Astrocyte (in vitro differentiated cells and primary cell): Measurements from ENCODE around the gene PPARG. TPM values are rescaled to one million over a fixed set of nuclear protein-coding genes. Genes with fewer than 3 reads are reported as not detected.
A peak's percentile ranks its signal among the peaks of the same experiment; 100 is the strongest.

Experiments
- DNase-seq: peaks from one replicate; pipeline ENCODE4 v3.0.0-alpha.2; 2010; ENCODE audit warnings: low read depth
- FAIRE-seq: peaks from 2 replicates; lab custom pipeline; 2011; peaks lifted over from hg19 to GRCh38; lab: Jason Lieb, UNC
- H2AFZ ChIP-seq: 2 replicates; pipeline ENCODE4 v1.6.0; 2012; ENCODE audit warnings: low read depth, low read length, inconsistent platforms
- H3K27ac ChIP-seq: 2 replicates; pipeline ENCODE4 v1.5.1; 2011; ENCODE audit warnings: low read depth, low read length, inconsistent platforms
- H3K27me3 ChIP-seq: 2 replicates; pipeline ENCODE4 v1.6.0; 2011; ENCODE audit warnings: low read length, inconsistent platforms; ENCODE audit not compliant: insufficient read depth
- H3K36me3 ChIP-seq: 2 replicates; pipeline ENCODE4 v1.5.1; 2011; ENCODE audit warnings: low read length, inconsistent platforms; ENCODE audit not compliant: insufficient read depth
- H3K4me1 ChIP-seq: 2 replicates; pipeline ENCODE4 v1.5.1; 2011; ENCODE audit warnings: low read length, inconsistent platforms; ENCODE audit not compliant: insufficient read depth
- H3K4me2 ChIP-seq: 2 replicates; pipeline ENCODE4 v1.6.0; 2012; ENCODE audit warnings: low read length, inconsistent platforms
- H3K4me3 ChIP-seq: 2 replicates; pipeline ENCODE4 v1.5.1; 2011; ENCODE audit warnings: low read depth, mild to moderate bottlenecking, low read length, inconsistent platforms; ENCODE audit not compliant: insufficient read depth
- H3K79me2 ChIP-seq: 2 replicates; pipeline ENCODE4 v1.6.0; 2012; ENCODE audit warnings: mild to moderate bottlenecking, low read length, inconsistent platforms; ENCODE audit not compliant: insufficient read depth
- H3K9ac ChIP-seq: 2 replicates; pipeline ENCODE4 v1.6.0; 2012; ENCODE audit warnings: mild to moderate bottlenecking, low read length, inconsistent platforms
- H3K9me3 ChIP-seq: 2 replicates; pipeline ENCODE4 v1.5.1; 2012; ENCODE audit warnings: low read depth, mild to moderate bottlenecking, low read length, inconsistent platforms; ENCODE audit not compliant: insufficient read depth
- H4K20me1 ChIP-seq: 2 replicates; pipeline ENCODE4 v1.6.0; 2012; ENCODE audit warnings: low read length, inconsistent platforms; ENCODE audit not compliant: insufficient read depth
- H3K27ac Mint-ChIP-seq: one replicate; pipeline ENCODE4 v1.8.0; 2021; ENCODE audit warnings: mild to moderate bottlenecking, mixed read lengths; ENCODE audit not compliant: unreplicated experiment
- H3K27me3 Mint-ChIP-seq: one replicate; pipeline ENCODE4 v1.8.0; 2021; ENCODE audit warnings: low read depth, mixed read lengths; ENCODE audit not compliant: unreplicated experiment
- H3K36me3 Mint-ChIP-seq: one replicate; pipeline ENCODE4 v1.8.0; 2021; ENCODE audit warnings: low read depth, mixed read lengths; ENCODE audit not compliant: unreplicated experiment
- H3K4me1 Mint-ChIP-seq: one replicate; pipeline ENCODE4 v1.8.0; 2021; ENCODE audit warnings: low read depth, mixed read lengths; ENCODE audit not compliant: unreplicated experiment
- H3K4me3 Mint-ChIP-seq: one replicate; pipeline ENCODE4 v1.8.0; 2021; ENCODE audit warnings: mild to moderate bottlenecking, moderate library complexity, mixed read lengths; ENCODE audit not compliant: unreplicated experiment
- H3K9me3 Mint-ChIP-seq: one replicate; pipeline ENCODE4 v1.8.0; 2021; ENCODE audit warnings: mild to moderate bottlenecking, mixed read lengths; ENCODE audit not compliant: unreplicated experiment
- EZH2 ChIP-seq: IDR thresholded peaks from 2 replicates; pipeline ENCODE4 v1.6.1; 2012; ENCODE audit warnings: mild to moderate bottlenecking, low read length, inconsistent platforms; ENCODE audit not compliant: insufficient read depth
- total RNA-seq: library from RNA; stranded (reverse); gene quantifications from 2 replicates; pipeline ENCODE4 v1.2.1, GENCODE V29; 2021
- TF ChIP-seq, protein P1 (sequence below): IDR thresholded peaks from 2 replicates; pipeline ENCODE4 v1.5.1; 2011; ENCODE audit warnings: low read depth, mild to moderate bottlenecking, inconsistent platforms, low read length, moderate library complexity; ENCODE audit not compliant: insufficient read depth

Gene PPARG
- total RNA-seq, 1 donor from 2014 or later, result 4.4 TPM

DNA sequence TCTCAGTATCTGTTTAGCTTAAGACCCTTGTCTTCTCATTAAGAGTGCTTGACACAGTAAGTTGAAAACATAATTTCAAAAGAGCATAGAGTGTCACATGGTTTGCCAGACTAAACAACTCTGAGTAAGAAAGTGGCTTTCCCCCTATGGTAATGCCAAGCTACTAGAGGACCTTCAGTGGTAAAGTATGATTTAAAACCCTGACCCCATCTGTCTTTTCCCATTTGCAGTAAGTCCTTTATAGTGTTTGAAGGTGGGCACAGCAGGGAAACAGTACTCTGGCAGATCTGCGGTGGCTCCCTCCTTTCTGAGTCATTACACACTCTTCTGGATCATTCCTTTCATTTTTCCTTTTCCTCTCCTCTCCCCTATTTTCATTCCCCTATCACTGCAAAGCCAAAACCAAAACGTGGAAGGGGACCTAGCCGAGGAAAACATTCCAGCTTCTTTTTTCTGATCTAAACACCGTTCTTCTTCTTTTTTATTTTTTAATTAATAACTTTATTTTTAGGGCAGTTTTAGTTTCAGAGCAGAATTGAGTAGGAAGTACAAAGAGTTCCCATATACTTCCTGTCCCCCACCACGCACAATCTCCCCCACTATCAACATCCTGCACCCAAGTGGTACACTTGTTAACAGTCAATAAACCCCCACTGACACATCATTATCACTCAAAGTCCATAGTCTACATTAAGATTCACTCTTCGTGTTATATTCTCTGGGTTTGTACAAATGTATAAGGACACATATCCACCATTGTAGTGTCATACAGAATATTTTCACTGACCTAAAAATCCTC, 74.7 kb downstream of the PPARG start:
- Mint-ChIP-seq H3K4me1 (peaks cover 5% of the 10 kb centered on the region), H3K9me3 (no peaks in the 10 kb centered on the region), H3K27me3 (no peaks in the 10 kb centered on the region), H3K27ac (no peak overlapping the region), H3K36me3 (no peaks in the 10 kb centered on the region), H3K4me3 (no peak overlapping the region)
- Histone ChIP-seq H3K36me3 (no peaks in the 10 kb centered on the region), H2AFZ (no peak overlapping the region), H3K79me2 (no peaks in the 10 kb centered on the region), H4K20me1 (no peaks in the 10 kb centered on the region), H3K27me3 (no peaks in the 10 kb centered on the region), H3K4me2 (peak overlapping the region; percentile 42), H3K4me3 (no peak overlapping the region), H3K4me1 (no peaks in the 10 kb centered on the region), H3K27ac (no peak overlapping the region), H3K9me3 (no peaks in the 10 kb centered on the region), H3K9ac (no peak overlapping the region)
- DNase-seq (peak; percentile 40), FAIRE-seq (no peak)
- TF ChIP-seq, protein P1, sequence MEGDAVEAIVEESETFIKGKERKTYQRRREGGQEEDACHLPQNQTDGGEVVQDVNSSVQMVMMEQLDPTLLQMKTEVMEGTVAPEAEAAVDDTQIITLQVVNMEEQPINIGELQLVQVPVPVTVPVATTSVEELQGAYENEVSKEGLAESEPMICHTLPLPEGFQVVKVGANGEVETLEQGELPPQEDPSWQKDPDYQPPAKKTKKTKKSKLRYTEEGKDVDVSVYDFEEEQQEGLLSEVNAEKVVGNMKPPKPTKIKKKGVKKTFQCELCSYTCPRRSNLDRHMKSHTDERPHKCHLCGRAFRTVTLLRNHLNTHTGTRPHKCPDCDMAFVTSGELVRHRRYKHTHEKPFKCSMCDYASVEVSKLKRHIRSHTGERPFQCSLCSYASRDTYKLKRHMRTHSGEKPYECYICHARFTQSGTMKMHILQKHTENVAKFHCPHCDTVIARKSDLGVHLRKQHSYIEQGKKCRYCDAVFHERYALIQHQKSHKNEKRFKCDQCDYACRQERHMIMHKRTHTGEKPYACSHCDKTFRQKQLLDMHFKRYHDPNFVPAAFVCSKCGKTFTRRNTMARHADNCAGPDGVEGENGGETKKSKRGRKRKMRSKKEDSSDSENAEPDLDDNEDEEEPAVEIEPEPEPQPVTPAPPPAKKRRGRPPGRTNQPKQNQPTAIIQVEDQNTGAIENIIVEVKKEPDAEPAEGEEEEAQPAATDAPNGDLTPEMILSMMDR, result no peak
- no peak for TF ChIP-seq EZH2

DNA sequence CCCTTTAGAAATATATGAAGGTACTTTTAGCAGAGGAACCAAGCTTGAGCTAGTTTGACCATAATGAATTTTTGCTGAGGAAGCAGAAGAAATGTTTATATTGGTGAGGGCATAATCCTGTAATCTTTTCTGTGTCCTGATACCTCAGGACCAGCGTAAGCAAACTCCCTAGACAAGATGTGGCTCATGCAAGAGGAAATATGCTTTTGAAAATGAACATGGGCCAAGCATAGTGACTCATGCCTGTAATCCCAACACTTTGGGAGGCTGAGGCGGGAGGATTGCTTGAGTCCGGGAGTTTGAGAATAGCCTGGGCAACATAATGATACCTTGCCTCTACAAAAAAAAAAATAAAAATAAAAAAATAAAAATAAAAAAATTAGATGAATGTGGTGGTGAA, 78.5 kb downstream of the PPARG start:
- no peaks in the 10 kb centered on the region for H3K9me3 ChIP-seq
- no peaks in the 10 kb centered on the region for H3K27me3 ChIP-seq
- H3K27ac ChIP-seq, result no peak overlapping the region
- no peak overlapping the region for H3K4me2 ChIP-seq
- no peak overlapping the region for H3K9ac ChIP-seq
- FAIRE-seq, result no peak
- Mint-ChIP-seq H3K36me3 (no peaks in the 10 kb centered on the region), H3K4me1 (peaks cover 7% of the 10 kb centered on the region), H3K27ac (no peak overlapping the region), H3K9me3 (no peaks in the 10 kb centered on the region), H3K27me3 (no peaks in the 10 kb centered on the region), H3K4me3 (no peak overlapping the region)
- no peaks in the 10 kb centered on the region for H4K20me1 ChIP-seq
- H2AFZ ChIP-seq, result no peak overlapping the region
- H3K4me1 ChIP-seq, result no peaks in the 10 kb centered on the region
- H3K4me3 ChIP-seq, result no peak overlapping the region
- no peaks in the 10 kb centered on the region for H3K79me2 ChIP-seq
- no peak for DNase-seq
- no peaks in the 10 kb centered on the region for H3K36me3 ChIP-seq
- no peak for TF ChIP-seq EZH2
- TF ChIP-seq, protein P1, result no peak

DNA sequence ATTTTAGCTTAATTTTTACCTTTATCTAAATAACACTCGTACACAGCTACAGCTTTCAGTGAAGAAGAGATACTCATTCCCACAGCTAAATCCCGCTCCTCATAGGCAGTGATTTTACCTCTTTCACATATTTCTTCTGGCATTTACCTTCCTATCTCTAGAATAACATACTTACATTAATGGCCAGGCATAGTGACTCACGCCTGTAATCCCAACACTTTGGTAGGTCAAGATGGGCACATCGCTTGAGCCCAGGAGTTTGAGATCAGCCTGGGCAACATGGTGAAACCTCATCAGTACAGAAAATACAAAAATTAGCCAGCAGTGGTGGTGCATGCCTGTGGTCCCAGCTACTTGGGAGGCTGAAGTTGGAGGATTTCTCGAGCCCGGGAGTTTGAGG, 80.2 kb downstream of the PPARG start:
- TF ChIP-seq, protein P1, result no peak
- no peak for TF ChIP-seq EZH2
- Histone ChIP-seq H3K27ac (no peak overlapping the region), H3K9ac (no peak overlapping the region), H3K79me2 (no peaks in the 10 kb centered on the region), H3K4me2 (no peak overlapping the region), H3K4me3 (no peak overlapping the region), H3K36me3 (no peaks in the 10 kb centered on the region), H3K4me1 (no peaks in the 10 kb centered on the region), H3K9me3 (no peaks in the 10 kb centered on the region), H2AFZ (no peak overlapping the region), H3K27me3 (no peaks in the 10 kb centered on the region), H4K20me1 (no peaks in the 10 kb centered on the region)
- no peak overlapping the region for H3K4me3 Mint-ChIP-seq
- no peak for FAIRE-seq
- no peaks in the 10 kb centered on the region for H3K27me3 Mint-ChIP-seq
- no peak for DNase-seq
- peaks cover 2% of the 10 kb centered on the region for H3K4me1 Mint-ChIP-seq
- H3K36me3 Mint-ChIP-seq, result no peaks in the 10 kb centered on the region
- no peak overlapping the region for H3K27ac Mint-ChIP-seq
- no peaks in the 10 kb centered on the region for H3K9me3 Mint-ChIP-seq
